RCC 7860 (cell line): ENCODE results near the gene OR10D3.
"Not testable (repeated sequence)": the region's sequence is repeated elsewhere in the genome, so short reads cannot be mapped to it uniquely, and the experiment has no call there.

Source experiments
- DNase-seq: peaks from one replicate; pipeline ENCODE4 v3.0.0-alpha.2; 2015; ENCODE audit warnings: low spot score
- FAIRE-seq: peaks from 2 replicates; lab custom pipeline; 2012; peaks lifted over from hg19 to GRCh38; lab: Jason Lieb, UNC

Gene OR10D3

GRCh38 chr11:124183068-124183467, at the start of gene OR10D3:
Gene OR10D3 (plus strand): TSS chr11:124183345. CDS start chr11:124185270, 1,925 bp downstream.
- no peak for DNase-seq
- FAIRE-seq = no peak

- no peak for FAIRE-seq
- DNase-seq = no peak
Measured at GRCh38 chr11:124143034-124143433, 40.1 kb upstream of the OR10D3 start.

DNA sequence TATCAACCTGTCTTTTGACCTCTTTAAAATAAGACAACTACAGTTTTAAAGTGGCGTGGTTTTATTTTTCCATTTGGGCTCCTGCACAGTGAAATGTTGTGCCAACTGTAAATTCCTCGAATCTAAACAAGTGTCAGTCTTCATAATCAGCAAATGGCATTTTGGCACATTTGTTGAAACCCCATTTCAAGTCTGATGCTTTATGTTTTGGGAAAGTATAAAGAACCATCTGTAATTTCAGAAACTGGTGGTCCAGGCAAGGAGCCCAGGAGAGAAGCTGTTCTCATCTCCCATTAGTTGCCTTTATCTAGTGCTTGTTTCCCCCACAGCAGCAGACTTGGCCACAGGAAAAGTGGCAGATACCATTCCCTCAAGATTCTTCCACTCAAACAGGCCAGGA, 35.2 kb upstream of the OR10D3 start:
- FAIRE-seq = no peak
- DNase-seq = no peak

- DNase-seq (no peak), FAIRE-seq (no peak)
Measured at GRCh38 chr11:124150684-124151083, 32.5 kb upstream of the OR10D3 start.

DNA sequence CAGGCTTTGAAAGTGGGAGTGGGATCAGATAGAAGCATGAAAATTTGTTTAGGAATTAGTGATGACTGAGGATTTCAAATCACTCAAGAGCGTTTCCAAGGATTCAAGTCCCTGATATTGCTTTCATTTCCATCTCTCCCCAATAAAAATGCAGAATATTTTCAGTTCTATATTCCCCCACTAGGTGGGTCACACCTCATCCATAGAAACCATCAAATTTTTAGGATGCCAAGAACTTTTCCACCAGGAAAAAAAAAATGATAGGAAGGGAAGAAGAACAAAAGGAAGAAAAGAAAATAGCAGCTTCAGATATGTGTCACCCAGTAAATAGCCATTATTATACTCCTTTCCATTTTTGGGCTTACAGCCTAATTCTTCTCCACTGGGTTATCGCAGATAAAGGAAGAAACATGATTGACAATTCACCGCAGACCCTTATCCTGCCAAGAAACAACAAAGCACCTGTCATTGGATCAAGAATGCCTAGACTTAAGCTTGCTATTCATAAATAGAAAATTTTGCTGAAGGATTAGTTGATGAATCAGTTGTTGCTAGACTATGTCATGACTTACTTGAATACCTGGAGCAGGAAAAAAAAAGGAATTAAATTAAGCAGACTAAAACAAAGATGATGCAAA, 30.3 kb upstream of the OR10D3 start:
- DNase-seq (no peak), FAIRE-seq (no peak)

GRCh38 chr11:124153821-124154220, 29.3 kb upstream of the OR10D3 start:
- DNase-seq = no peak
- no peak for FAIRE-seq

DNA sequence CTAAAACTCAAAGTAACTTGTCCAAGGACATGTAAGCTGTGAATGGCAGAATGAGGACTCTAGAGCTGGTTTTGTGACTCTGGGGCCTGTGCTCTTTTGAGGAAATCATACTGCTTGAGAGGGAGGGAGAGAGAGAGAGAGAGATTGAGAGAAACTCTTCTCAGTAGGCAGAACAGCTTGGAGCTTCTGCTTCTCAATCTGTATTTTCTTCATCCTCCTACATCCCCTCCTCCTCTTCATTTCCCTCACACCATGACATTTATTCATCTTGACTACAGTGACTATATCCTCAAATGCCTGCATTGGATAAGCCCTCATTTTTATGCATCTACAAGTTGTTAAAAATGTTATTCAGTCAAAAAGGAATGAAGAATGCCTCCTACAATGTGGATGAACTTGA, 23.7 kb upstream of the OR10D3 start:
- no peak for FAIRE-seq
- no peak for DNase-seq

DNA sequence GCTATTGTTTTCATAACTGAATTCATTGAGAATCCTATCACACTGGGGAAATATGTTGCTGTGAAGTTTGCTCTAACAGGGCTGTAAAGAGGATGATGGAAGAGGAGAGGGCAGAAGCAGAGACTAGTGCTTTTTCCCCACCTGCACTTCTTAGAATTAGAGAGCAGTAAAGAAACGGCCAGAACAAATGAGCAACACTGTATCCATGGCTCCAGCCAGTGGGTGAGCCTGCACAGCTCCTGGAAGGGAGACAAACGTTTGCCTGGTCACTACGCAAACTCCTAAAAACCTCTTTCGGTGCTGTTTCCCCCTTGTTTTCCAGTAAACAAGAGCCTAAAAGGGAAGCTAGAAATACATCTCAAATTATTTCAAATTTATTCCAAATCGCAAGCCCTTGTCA, 22.2 kb upstream of the OR10D3 start:
- DNase-seq (no peak), FAIRE-seq (no peak)

DNA sequence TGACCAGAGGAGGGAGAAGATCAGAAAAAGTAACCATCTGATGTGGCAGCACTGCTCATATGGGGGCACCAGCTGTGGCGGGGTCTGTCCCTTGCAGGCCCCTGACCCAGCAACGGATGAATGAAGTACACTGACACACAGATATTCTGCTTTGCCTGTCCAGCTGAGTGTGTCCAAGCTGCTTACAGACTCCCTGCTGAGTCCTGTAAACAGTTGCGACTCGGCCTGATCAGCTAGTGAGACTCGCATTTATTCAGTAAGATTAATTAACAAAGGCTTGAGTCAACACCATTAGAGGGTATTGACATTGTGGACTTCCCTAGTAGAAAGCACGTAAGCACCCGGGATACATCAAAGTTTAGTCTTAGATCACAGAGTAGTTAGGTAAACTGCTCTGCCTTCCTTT, 15.3 kb upstream of the OR10D3 start:
- FAIRE-seq (no peak), DNase-seq (no peak)

DNA sequence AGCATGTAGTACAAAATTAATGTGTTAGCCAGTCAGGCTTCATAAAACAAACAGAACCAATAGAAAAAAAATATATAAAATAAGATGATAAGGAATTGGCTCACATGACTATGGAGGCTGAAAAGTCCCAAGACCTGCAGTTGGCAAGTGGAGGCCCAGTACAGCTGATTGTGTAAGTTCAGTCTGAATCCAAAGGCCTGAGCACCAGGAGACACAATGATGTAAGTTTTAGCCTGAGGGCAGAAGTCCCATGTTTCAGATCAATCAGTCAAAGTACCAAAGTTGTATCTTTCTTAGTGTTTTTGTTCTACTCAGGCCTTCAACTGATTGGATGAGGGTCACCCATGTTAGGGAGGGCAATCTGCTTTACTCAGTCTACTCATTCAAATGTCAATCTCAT, 14.3 kb upstream of the OR10D3 start:
- no peak for DNase-seq
- no peak for FAIRE-seq

DNA sequence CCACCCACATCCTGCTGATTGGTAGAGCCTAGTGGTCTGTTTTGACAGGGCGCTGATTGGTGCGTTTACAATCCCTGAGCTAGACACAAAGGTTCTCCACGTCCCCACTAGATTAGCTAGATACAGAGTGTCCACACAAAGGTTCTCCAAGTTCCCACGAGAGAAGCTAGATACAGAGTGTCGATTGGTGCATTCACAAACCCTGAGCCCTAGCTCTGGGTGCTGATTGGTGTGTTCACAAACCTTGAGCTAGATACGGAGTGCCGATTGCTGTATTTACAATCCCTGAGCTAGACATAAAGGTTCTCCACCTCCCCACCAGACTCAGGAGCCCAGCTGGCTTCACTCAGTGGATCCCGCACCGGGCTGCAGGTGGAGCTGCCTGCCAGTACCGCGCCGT, 12.8 kb upstream of the OR10D3 start:
- not testable (repeated sequence) for DNase-seq, FAIRE-seq

DNA sequence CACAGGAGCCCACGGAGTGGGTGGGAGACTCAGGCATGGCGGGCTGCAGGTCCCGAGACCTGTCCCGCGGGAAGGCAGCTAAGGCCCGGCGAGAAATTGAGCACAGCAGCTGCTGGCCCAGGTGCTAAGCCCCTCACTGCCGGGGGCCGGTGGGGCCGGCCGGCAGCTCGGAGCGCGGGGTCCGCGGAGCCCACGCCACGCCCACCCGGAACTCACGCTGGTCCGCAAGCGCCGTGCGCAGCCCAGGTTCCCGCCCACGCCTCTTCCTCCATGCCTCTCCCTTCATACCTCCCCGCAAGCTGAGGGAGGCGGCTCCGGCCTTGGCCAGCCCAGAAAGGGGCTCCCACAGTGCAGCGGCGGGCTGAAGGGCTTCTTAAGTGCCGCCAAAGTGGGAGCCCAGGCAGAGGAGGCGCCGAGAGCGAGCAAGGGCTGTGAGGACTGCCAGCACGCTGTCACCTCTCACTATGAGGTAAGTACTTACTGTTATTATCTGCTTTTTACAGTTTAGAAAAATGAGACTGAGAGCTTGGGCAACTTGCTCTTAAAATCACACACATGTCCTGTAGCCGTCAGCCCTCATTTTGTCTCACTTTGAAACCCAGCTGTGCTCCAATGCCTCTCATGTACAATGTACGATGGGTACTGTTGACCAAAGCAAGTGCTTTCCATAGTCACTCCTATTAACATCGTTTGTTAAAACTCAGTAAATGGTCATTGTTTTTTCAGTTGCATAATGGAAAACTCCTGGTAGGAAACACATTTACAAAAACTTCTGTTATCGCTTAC, 12.2 kb upstream of the OR10D3 start:
- FAIRE-seq (no peak), DNase-seq (no peak)

- DNase-seq = no peak
- no peak for FAIRE-seq
Measured at GRCh38 chr11:124172101-124172500, 11.0 kb upstream of the OR10D3 start.

DNA sequence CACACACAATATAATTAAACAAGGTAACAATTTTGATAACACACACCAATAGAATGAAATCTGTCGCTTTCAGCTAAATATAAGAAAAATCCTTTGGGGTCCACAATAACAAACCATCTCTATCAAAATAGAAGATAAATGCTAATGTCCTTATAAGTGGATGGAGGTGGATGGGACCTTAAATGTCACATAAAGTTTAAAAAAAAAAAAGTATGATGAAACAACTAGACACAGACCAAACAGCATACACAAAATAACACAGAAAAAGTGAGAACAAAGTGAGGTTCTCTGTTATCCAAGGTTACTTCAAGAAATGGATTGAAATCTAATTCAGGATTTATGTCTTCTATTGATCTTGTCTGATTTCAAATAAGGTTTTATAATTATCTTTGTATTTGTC, 10.5 kb upstream of the OR10D3 start:
- FAIRE-seq = no peak
- DNase-seq = no peak

DNA sequence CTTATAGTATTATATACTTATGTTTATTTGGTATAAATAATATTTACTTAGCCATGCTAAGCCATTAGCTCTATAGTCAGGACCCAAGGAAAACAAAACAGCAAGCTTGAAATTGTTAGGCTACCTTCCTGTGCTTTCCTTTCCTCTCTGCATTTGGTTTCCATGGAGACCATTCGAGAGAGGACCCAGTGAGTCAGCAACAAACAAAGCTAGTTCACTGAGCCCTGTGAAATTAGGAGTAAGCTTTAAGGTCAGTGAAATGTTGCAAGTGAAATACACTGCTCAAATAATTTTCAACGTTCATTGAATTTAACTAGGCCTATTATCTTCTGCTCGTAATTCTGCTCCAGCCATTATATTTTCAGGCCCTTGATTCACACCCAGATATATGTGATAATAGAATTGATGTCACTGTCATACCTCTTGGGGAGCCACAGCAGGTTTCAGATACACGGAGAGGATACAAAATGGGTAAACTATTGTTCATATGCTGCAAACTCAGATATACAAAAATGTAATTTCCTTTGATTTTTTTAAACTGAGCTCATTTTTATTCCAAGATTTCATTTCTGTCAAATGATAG, 9.1 kb upstream of the OR10D3 start:
- DNase-seq (peak; percentile 19), FAIRE-seq (no peak)

DNA sequence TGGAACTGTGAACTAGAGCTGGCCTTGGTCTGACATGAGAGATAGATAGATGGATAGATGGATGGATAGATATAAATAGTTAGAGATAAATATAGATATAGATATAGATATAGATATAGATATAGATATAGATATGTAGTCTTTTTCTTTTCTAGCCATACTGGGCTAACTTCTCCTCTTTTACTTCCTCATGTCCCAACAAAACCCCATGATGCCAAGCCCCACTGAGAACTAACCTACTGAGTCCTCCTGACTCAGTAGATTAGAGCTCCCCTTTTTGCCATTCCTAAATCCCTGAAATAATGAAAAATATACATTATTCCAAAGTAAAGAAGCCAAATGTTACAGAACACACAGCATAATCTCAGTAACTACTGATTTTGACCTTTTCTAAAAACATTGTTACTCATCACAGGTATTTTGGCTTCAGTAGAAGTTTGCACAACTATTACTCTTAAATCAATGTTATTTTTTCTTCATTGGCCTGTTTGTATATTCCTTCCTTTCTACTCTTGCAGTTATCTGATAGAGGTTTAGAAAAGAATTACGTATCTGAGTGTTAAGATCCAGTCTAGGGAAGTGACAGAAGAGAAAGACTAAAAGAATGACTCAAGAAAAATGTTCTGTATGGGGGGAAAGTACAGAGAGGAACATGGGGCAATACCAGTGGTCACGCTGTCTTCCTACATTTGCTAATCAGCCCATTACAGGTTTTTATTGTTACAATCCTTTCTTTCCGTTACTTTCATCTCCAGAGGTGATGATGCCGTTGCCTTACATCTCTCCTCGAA, 6.0 kb upstream of the OR10D3 start:
- DNase-seq = no peak
- FAIRE-seq = no peak

DNA sequence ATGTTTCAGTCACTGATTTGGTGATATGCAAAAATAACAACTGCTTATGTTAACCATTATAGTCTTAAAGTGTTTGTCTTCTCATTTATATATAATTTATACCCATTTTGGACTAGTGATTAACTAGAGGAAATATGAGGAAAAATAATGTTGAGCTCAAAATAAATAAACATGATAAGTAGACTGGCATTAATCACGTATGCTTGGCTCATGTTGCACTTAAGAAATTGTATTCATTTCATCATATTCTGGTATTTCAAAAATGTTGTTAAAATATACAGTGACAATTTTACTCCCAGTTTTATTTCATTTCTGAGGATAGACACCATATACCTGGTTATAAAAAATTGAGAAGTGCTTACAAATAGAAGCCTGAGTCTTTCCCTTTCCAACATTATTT, 3.8 kb upstream of the OR10D3 start:
- no peak for DNase-seq
- no peak for FAIRE-seq

GRCh38 chr11:124190298-124191139, 7.4 kb downstream of the OR10D3 start:
- no peak for DNase-seq

DNA sequence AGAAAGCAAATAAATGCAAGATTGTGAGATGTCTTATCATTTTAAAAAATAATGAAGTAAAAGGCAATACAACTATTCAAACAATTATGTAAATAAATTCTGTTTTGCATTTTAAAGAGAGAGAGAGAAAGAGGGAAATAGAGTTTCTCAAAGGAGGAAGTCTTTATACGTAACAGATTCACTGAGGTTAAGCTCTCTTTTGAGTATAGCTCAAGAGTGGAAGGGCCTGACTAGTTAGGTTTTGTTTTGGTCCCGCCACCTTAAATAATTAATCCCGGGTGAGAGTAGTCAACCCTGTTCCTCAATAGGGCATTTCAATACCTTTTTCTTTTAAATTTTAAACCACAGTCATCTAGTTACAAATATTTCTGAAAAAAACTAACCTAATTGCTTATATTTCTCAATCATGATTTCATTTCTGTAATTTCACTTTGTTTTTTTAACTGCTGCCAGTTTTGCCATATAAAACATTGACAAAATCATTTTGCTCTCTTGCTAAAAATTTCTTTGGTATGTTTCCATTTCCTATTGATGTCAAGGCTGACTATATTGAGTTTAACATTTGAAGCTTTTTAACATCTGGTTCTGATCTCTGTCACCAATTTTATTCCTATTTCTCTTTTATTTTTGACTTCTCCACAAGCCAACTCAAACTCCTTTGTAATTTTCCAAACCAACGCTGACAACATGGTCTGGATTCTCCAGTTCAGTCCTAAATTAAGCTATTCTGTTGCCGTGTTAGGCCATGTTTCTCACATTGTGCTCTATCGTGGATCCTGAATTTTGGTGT, 10.3 kb downstream of the OR10D3 start:
- DNase-seq = no peak
- no peak for FAIRE-seq

More at GRCh38 chr11:124190298-124191139, 7.4 kb downstream of the OR10D3 start:
- no peak for FAIRE-seq
